GM23338 (cell line): Measurements from ENCODE around the gene PRKAR1B.

Experiments used
- CREB1 ChIP-seq: fragments of 250-450 bp; sonication (Bioruptor Pico); IDR thresholded peaks from 2 replicates; pipeline ENCODE4 v1.5.0; 2020; ENCODE audit warnings: low read depth, mild to moderate bottlenecking, moderate library complexity
- CTCF ChIP-seq, 2 experiments: fragments of 200-600 bp in 1 of 2; sonication (generic) in 1 of 2; conservative IDR thresholded peaks; 2 replicates each; pipeline versions ENCODE4 v1.5.1 to v1.6.1; 2016 to 2017; ENCODE audit warnings: antibody characterized with exemption in 2 of 2, low read depth in 2 of 2, mild to moderate bottlenecking in 2 of 2, moderate library complexity in 1 of 2
- ETS1 ChIP-seq: IDR thresholded peaks from 2 replicates; pipeline ENCODE4 v1.6.1; 2016; ENCODE audit warnings: antibody characterized with exemption
- EZH2 ChIP-seq: fragments of 200-600 bp; sonication (generic); IDR thresholded peaks from one replicate; pipeline ENCODE4 v1.8.0; 2017; ENCODE audit warnings: antibody characterized with exemption, mild to moderate bottlenecking, low read depth; ENCODE audit not compliant: unreplicated experiment
- EZH2phosphoT487 ChIP-seq: fragments of 200-600 bp; sonication (generic); IDR thresholded peaks from one replicate; pipeline ENCODE4 v1.8.1; 2018; ENCODE audit warnings: antibody characterized with exemption; ENCODE audit not compliant: unreplicated experiment
- JUNB ChIP-seq: IDR thresholded peaks from one replicate; pipeline ENCODE4 v1.6.1; 2016; ENCODE audit warnings: antibody characterized with exemption; ENCODE audit not compliant: unreplicated experiment
- NANOG ChIP-seq: IDR thresholded peaks from 2 replicates; pipeline ENCODE4 v1.6.1; 2016; ENCODE audit warnings: antibody characterized with exemption, borderline replicate concordance
- POLR2AphosphoS5 ChIP-seq: IDR thresholded peaks from 2 replicates; pipeline ENCODE4 v1.6.1; 2016; ENCODE audit warnings: antibody characterized with exemption, low read depth
- STAT1 ChIP-seq: IDR thresholded peaks from one replicate; pipeline ENCODE4 v1.6.1; 2016; ENCODE audit warnings: antibody characterized with exemption; ENCODE audit not compliant: unreplicated experiment
- ZNF114 ChIP-seq: fragments of 250-450 bp; sonication (Bioruptor Pico); IDR thresholded peaks from 2 replicates; pipeline ENCODE4 v1.5.0; 2020; ENCODE audit warnings: mild to moderate bottlenecking, moderate library complexity
- ZNF331 ChIP-seq: fragments of 250-450 bp; sonication (Bioruptor Pico); IDR thresholded peaks from 2 replicates; pipeline ENCODE4 v1.5.0; 2020; ENCODE audit warnings: low read depth, mild to moderate bottlenecking, moderate library complexity
- TF ChIP-seq, protein P1 (sequence below): IDR thresholded peaks from one replicate; pipeline ENCODE4 v1.6.1; 2018; ENCODE audit warnings: antibody characterized with exemption; ENCODE audit not compliant: unreplicated experiment
- TF ChIP-seq, protein P2 (sequence below): fragments of 250-450 bp; sonication (Bioruptor Pico); IDR thresholded peaks from 2 replicates; pipeline ENCODE4 v1.5.0; 2020; ENCODE audit warnings: mild to moderate bottlenecking, moderate library complexity

- TF ChIP-seq CTCF (conservative IDR thresholded peaks at IDR 0.05; ENCODE audit: low read depth in 2 of 2) (no peak), JUNB (no peak), STAT1 (no peak), POLR2AphosphoS5 (no peak), EZH2 (no peak), ETS1 (no peak), CREB1 (CRISPR knock-in tag) (no peak), ZNF114 (CRISPR knock-in tag) (no peak), NANOG (no peak), EZH2phosphoT487 (no peak), ZNF331 (CRISPR knock-in tag) (no peak)
- TF ChIP-seq, protein P1, sequence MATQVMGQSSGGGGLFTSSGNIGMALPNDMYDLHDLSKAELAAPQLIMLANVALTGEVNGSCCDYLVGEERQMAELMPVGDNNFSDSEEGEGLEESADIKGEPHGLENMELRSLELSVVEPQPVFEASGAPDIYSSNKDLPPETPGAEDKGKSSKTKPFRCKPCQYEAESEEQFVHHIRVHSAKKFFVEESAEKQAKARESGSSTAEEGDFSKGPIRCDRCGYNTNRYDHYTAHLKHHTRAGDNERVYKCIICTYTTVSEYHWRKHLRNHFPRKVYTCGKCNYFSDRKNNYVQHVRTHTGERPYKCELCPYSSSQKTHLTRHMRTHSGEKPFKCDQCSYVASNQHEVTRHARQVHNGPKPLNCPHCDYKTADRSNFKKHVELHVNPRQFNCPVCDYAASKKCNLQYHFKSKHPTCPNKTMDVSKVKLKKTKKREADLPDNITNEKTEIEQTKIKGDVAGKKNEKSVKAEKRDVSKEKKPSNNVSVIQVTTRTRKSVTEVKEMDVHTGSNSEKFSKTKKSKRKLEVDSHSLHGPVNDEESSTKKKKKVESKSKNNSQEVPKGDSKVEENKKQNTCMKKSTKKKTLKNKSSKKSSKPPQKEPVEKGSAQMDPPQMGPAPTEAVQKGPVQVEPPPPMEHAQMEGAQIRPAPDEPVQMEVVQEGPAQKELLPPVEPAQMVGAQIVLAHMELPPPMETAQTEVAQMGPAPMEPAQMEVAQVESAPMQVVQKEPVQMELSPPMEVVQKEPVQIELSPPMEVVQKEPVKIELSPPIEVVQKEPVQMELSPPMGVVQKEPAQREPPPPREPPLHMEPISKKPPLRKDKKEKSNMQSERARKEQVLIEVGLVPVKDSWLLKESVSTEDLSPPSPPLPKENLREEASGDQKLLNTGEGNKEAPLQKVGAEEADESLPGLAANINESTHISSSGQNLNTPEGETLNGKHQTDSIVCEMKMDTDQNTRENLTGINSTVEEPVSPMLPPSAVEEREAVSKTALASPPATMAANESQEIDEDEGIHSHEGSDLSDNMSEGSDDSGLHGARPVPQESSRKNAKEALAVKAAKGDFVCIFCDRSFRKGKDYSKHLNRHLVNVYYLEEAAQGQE = no peak
- TF ChIP-seq, protein P2, sequence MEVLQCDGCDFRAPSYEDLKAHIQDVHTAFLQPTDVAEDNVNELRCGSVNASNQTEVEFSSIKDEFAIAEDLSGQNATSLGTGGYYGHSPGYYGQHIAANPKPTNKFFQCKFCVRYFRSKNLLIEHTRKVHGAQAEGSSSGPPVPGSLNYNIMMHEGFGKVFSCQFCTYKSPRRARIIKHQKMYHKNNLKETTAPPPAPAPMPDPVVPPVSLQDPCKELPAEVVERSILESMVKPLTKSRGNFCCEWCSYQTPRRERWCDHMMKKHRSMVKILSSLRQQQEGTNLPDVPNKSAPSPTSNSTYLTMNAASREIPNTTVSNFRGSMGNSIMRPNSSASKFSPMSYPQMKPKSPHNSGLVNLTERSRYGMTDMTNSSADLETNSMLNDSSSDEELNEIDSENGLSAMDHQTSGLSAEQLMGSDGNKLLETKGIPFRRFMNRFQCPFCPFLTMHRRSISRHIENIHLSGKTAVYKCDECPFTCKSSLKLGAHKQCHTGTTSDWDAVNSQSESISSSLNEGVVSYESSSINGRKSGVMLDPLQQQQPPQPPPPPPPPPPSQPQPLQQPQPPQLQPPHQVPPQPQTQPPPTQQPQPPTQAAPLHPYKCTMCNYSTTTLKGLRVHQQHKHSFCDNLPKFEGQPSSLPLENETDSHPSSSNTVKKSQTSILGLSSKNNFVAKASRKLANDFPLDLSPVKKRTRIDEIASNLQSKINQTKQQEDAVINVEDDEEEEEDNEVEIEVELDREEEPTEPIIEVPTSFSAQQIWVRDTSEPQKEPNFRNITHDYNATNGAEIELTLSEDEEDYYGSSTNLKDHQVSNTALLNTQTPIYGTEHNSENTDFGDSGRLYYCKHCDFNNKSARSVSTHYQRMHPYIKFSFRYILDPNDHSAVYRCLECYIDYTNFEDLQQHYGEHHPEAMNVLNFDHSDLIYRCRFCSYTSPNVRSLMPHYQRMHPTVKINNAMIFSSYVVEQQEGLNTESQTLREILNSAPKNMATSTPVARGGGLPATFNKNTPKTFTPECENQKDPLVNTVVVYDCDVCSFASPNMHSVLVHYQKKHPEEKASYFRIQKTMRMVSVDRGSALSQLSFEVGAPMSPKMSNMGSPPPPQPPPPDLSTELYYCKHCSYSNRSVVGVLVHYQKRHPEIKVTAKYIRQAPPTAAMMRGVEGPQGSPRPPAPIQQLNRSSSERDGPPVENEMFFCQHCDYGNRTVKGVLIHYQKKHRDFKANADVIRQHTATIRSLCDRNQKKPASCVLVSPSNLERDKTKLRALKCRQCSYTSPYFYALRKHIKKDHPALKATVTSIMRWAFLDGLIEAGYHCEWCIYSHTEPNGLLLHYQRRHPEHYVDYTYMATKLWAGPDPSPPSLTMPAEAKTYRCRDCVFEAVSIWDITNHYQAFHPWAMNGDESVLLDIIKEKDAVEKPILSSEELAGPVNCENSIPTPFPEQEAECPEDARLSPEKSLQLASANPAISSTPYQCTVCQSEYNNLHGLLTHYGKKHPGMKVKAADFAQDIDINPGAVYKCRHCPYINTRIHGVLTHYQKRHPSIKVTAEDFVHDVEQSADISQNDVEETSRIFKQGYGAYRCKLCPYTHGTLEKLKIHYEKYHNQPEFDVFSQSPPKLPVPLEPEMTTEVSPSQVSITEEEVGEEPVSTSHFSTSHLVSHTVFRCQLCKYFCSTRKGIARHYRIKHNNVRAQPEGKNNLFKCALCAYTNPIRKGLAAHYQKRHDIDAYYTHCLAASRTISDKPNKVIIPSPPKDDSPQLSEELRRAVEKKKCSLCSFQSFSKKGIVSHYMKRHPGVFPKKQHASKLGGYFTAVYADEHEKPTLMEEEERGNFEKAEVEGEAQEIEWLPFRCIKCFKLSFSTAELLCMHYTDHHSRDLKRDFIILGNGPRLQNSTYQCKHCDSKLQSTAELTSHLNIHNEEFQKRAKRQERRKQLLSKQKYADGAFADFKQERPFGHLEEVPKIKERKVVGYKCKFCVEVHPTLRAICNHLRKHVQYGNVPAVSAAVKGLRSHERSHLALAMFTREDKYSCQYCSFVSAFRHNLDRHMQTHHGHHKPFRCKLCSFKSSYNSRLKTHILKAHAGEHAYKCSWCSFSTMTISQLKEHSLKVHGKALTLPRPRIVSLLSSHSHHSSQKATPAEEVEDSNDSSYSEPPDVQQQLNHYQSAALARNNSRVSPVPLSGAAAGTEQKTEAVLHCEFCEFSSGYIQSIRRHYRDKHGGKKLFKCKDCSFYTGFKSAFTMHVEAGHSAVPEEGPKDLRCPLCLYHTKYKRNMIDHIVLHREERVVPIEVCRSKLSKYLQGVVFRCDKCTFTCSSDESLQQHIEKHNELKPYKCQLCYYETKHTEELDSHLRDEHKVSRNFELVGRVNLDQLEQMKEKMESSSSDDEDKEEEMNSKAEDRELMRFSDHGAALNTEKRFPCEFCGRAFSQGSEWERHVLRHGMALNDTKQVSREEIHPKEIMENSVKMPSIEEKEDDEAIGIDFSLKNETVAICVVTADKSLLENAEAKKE = no peak
Measured at GRCh38 chr7:503575-504111, 223.4 kb downstream of the PRKAR1B start.
